Neuronal stem cell (in vitro differentiated cells): ENCODE measurements around the gene CLEC16A.

Experiments
- DNase-seq: peaks from one replicate; pipeline ENCODE4 v3.0.0-alpha.2; 2013; ENCODE audit warnings: low spot score
- H2AFZ ChIP-seq: one replicate; pipeline ENCODE4 v1.6.1; 2013; ENCODE audit warnings: mild to moderate bottlenecking, low read length, inconsistent platforms
- H2AK5ac ChIP-seq: 2 replicates; pipeline ENCODE4 v1.6.1; 2013; ENCODE audit warnings: low read depth, mild to moderate bottlenecking, inconsistent platforms, low read length, moderate library complexity, mixed read lengths
- H2BK120ac ChIP-seq: 2 replicates; pipeline ENCODE4 v1.6.1; 2013; ENCODE audit warnings: low read depth, mild to moderate bottlenecking, inconsistent platforms, low read length, moderate library complexity, mixed read lengths
- H2BK12ac ChIP-seq: one replicate; pipeline ENCODE4 v1.6.1; 2013; ENCODE audit warnings: low read length, inconsistent platforms
- H2BK15ac ChIP-seq: 2 replicates; pipeline ENCODE4 v1.6.1; 2013; ENCODE audit warnings: mild to moderate bottlenecking, low read length, inconsistent platforms, mixed read lengths
- H2BK5ac ChIP-seq: one replicate; pipeline ENCODE4 v1.6.1; 2013; ENCODE audit warnings: inconsistent platforms, mild to moderate bottlenecking, low read length, moderate library complexity
- H3K14ac ChIP-seq: one replicate; pipeline ENCODE4 v1.6.1; 2013; ENCODE audit warnings: low read length, inconsistent platforms
- H3K18ac ChIP-seq: 2 replicates; pipeline ENCODE4 v1.6.1; 2013; ENCODE audit warnings: low read length, inconsistent platforms
- H3K23ac ChIP-seq: 2 replicates; pipeline ENCODE4 v1.6.1; 2013; ENCODE audit warnings: low read depth, mild to moderate bottlenecking, mixed read lengths, low read length, inconsistent platforms; ENCODE audit not compliant: poor library complexity
- H3K27ac ChIP-seq: replicated peaks from 3 replicates; pipeline ENCODE4 v1.5.1; 2013; ENCODE audit warnings: low read length, inconsistent platforms
- H3K27me3 ChIP-seq, 3 experiments: 2 replicates each; pipeline ENCODE4 v1.6.1; 2013; ENCODE audit warnings: low read length in 3 of 3, mild to moderate bottlenecking in 2 of 3, inconsistent platforms in 1 of 3, low read depth in 1 of 3, mixed read lengths in 1 of 3, moderate library complexity in 1 of 3; ENCODE audit not compliant: control insufficient read depth in 3 of 3, insufficient read depth in 3 of 3
- H3K36me3 ChIP-seq, 2 donors: replicated peaks in 1 of 2; 2 replicates each; pipeline ENCODE4 v1.6.1; 2013; ENCODE audit warnings: low read length in 2 of 2; ENCODE audit not compliant: control insufficient read depth in 2 of 2, insufficient read depth in 2 of 2
- H3K4ac ChIP-seq: 2 replicates; pipeline ENCODE4 v1.6.1; 2013; ENCODE audit warnings: inconsistent platforms, mild to moderate bottlenecking, low read length, moderate library complexity
- H3K4me1 ChIP-seq, 2 donors: 1 replicate in 1 of 2; 2 replicates in 1 of 2; pipeline ENCODE4 v1.6.1; 2013; ENCODE audit warnings: low read length in 2 of 2, low read depth in 1 of 2; ENCODE audit not compliant: control insufficient read depth in 2 of 2, insufficient read depth in 1 of 2
- H3K4me2 ChIP-seq: one replicate; pipeline ENCODE4 v1.6.1; 2013; ENCODE audit warnings: mild to moderate bottlenecking, low read length, inconsistent platforms; ENCODE audit not compliant: insufficient read depth, poor library complexity, severe bottlenecking
- H3K4me3 ChIP-seq, 2 donors: 2 replicates each; pipeline ENCODE4 v1.5.1; 2013; ENCODE audit warnings: low read length in 2 of 2, mild to moderate bottlenecking in 2 of 2, inconsistent platforms in 1 of 2, moderate library complexity in 1 of 2
- H3K79me1 ChIP-seq: one replicate; pipeline ENCODE4 v1.6.1; 2013; ENCODE audit warnings: low read depth, mild to moderate bottlenecking, inconsistent platforms, low read length, moderate library complexity
- H3K9ac ChIP-seq: one replicate; pipeline ENCODE4 v1.6.1; 2013; ENCODE audit warnings: mild to moderate bottlenecking, low read depth, low read length, inconsistent platforms; ENCODE audit not compliant: poor library complexity
- H3K9me3 ChIP-seq, 2 donors: replicated peaks in 1 of 2; 2 replicates each; pipeline versions ENCODE3 to v1.6.1; 2013; ENCODE audit warnings: low read length in 2 of 2, mild to moderate bottlenecking in 2 of 2, inconsistent platforms in 1 of 2, low read depth in 1 of 2, mixed read lengths in 1 of 2, moderate library complexity in 1 of 2; ENCODE audit not compliant: control insufficient read depth in 2 of 2, insufficient read depth in 1 of 2
- H4K8ac ChIP-seq: one replicate; pipeline ENCODE4 v1.6.1; 2013; ENCODE audit warnings: low read depth, mild to moderate bottlenecking, inconsistent platforms, low read length, moderate library complexity
- H4K91ac ChIP-seq: one replicate; pipeline ENCODE4 v1.6.1; 2013; ENCODE audit warnings: low read length, low read depth, mild to moderate bottlenecking, inconsistent platforms; ENCODE audit not compliant: poor library complexity
- WGBS, 2 donors: extraction: QIAGEN DNeasy Blood & Tissue Kit; methylation state at CpG; one replicate each; pipeline ENCODE4 v1.1.7; 2013; ENCODE audit warnings: missing lambda C conversion rate in 2 of 2, mixed read lengths in 1 of 2; ENCODE audit not compliant: insufficient read length in 2 of 2, insufficient replicate concordance in 1 of 2; ENCODE audit errors: extremely low coverage in 2 of 2; 5-methylcytosine and 5-hydroxymethylcytosine counted together

Gene CLEC16A

GRCh38 chr16:11049396-11050059, 105.2 kb downstream of the CLEC16A start:
- H4K91ac ChIP-seq, result no peak overlapping the region
- peaks cover 5 to 21% of the 10 kb centered on the region in 2 donors for H3K36me3 ChIP-seq
- H2BK12ac ChIP-seq, result no peak overlapping the region
- no peak overlapping the region for H2BK15ac ChIP-seq
- no peak overlapping the region for H3K27ac ChIP-seq
- no peaks in the 10 kb centered on the region for H3K79me1 ChIP-seq
- H3K9me3 ChIP-seq, result no peaks in the 10 kb centered on the region
- H2AFZ ChIP-seq, result no peak overlapping the region
- H3K4me1 ChIP-seq, result peaks cover 0 to 9% of the 10 kb centered on the region in 2 donors
- H3K14ac ChIP-seq, result no peak overlapping the region
- no peak for DNase-seq
- H4K8ac ChIP-seq, result no peak overlapping the region
- no peak overlapping the region for H3K9ac ChIP-seq
- H2BK5ac ChIP-seq, result no peak overlapping the region
- no peaks in the 10 kb centered on the region for H3K27me3 ChIP-seq
- no peak overlapping the region for H2AK5ac ChIP-seq
- H3K4me2 ChIP-seq, result no peak overlapping the region
- no peak overlapping the region for H2BK120ac ChIP-seq
- WGBS, 2 donors, result no CpG with 5 or more reads among the region's 3 CpGs
- no peak overlapping the region for H3K23ac ChIP-seq
- H3K18ac ChIP-seq, result no peak overlapping the region
- H3K4ac ChIP-seq, result no peak overlapping the region
- H3K4me3 ChIP-seq, result no peak overlapping the region

GRCh38 chr16:11050536-11050935, 106.2 kb downstream of the CLEC16A start:
- H3K18ac ChIP-seq, result no peak overlapping the region
- WGBS, 2 donors, result no CpG with 5 or more reads among the region's 7 CpGs
- no peak for DNase-seq
- no peaks in the 10 kb centered on the region for H3K9me3 ChIP-seq
- no peak overlapping the region for H3K4me2 ChIP-seq
- H4K8ac ChIP-seq, result no peak overlapping the region
- H3K79me1 ChIP-seq, result no peaks in the 10 kb centered on the region
- no peak overlapping the region for H2BK5ac ChIP-seq
- no peak overlapping the region for H2BK15ac ChIP-seq
- no peak overlapping the region for H2BK12ac ChIP-seq
- no peak overlapping the region for H3K14ac ChIP-seq
- no peak overlapping the region for H3K4ac ChIP-seq
- no peak overlapping the region for H3K9ac ChIP-seq
- peaks cover 1 to 9% of the 10 kb centered on the region in 2 donors for H3K4me1 ChIP-seq
- peaks cover 5 to 24% of the 10 kb centered on the region in 2 donors for H3K36me3 ChIP-seq
- no peak overlapping the region for H3K27ac ChIP-seq
- H3K23ac ChIP-seq, result no peak overlapping the region
- H3K27me3 ChIP-seq, result no peaks in the 10 kb centered on the region
- no peak overlapping the region for H2AK5ac ChIP-seq
- H2BK120ac ChIP-seq, result no peak overlapping the region
- no peak overlapping the region for H4K91ac ChIP-seq
- no peak overlapping the region for H3K4me3 ChIP-seq
- H2AFZ ChIP-seq, result no peak overlapping the region

GRCh38 chr16:11050944-11051343, 106.6 kb downstream of the CLEC16A start:
- Histone ChIP-seq H2BK12ac (no peak overlapping the region), H3K4ac (no peak overlapping the region), H3K9me3 (no peaks in the 10 kb centered on the region), H3K4me3 (no peak overlapping the region), H3K23ac (no peak overlapping the region), H2BK120ac (no peak overlapping the region), H3K36me3 (peaks cover 5 to 26% of the 10 kb centered on the region in 2 donors), H2BK15ac (no peak overlapping the region), H2AFZ (no peak overlapping the region), H3K18ac (no peak overlapping the region), H2AK5ac (no peak overlapping the region), H3K79me1 (no peaks in the 10 kb centered on the region), H3K4me2 (no peak overlapping the region), H2BK5ac (no peak overlapping the region), H3K14ac (no peak overlapping the region), H3K27ac (no peak overlapping the region), H3K27me3 (no peaks in the 10 kb centered on the region), H3K4me1 (peaks cover 1 to 8% of the 10 kb centered on the region in 2 donors), H4K8ac (no peak overlapping the region), H4K91ac (no peak overlapping the region), H3K9ac (no peak overlapping the region)
- no peak for DNase-seq
- no CpG with 5 or more reads among the region's 7 CpGs for WGBS, 2 donors

GRCh38 chr16:11051430-11051829, 107.1 kb downstream of the CLEC16A start:
- H3K27me3 ChIP-seq, result no peaks in the 10 kb centered on the region
- H3K14ac ChIP-seq, result no peak overlapping the region
- H3K4ac ChIP-seq, result no peak overlapping the region
- no peak overlapping the region for H3K4me3 ChIP-seq
- no CpG with 5 or more reads among the region's 11 CpGs for WGBS, 2 donors
- no peak overlapping the region for H4K91ac ChIP-seq
- H2BK15ac ChIP-seq, result no peak overlapping the region
- no peak overlapping the region for H3K4me2 ChIP-seq
- H3K9me3 ChIP-seq, result no peaks in the 10 kb centered on the region
- no peak overlapping the region for H3K9ac ChIP-seq
- H2BK5ac ChIP-seq, result no peak overlapping the region
- peaks cover 5 to 28% of the 10 kb centered on the region in 2 donors for H3K36me3 ChIP-seq
- H2AK5ac ChIP-seq, result no peak overlapping the region
- H3K18ac ChIP-seq, result no peak overlapping the region
- no peak overlapping the region for H2BK120ac ChIP-seq
- no peak overlapping the region for H3K27ac ChIP-seq
- peaks cover 1 to 3% of the 10 kb centered on the region in 2 donors for H3K4me1 ChIP-seq
- H4K8ac ChIP-seq, result no peak overlapping the region
- H3K23ac ChIP-seq, result no peak overlapping the region
- DNase-seq, result no peak
- H2BK12ac ChIP-seq, result no peak overlapping the region
- no peak overlapping the region for H2AFZ ChIP-seq
- H3K79me1 ChIP-seq, result no peaks in the 10 kb centered on the region
